PC-9 (cell line): ENCODE measurements around the gene STOX2. TPM values are rescaled to one million over a fixed set of nuclear protein-coding genes. Genes with fewer than 3 reads are reported as not detected.

Experiments used
- BruUV-seq: library from RNA; stranded (reverse); fragments of 400-500 nt; replicated peaks from 2 replicates; lab custom pipeline; 2021; lab: Mats Ljungman, UMichigan
- CTCF ChIA-PET: fragments of 300-600 bp; sonication (Branson Sonifier 250); formaldehyde crosslinking; loops from one replicate; lab custom pipeline; 2022; ENCODE audit warnings: antibody characterized with exemption; lab: Charles Lee
- POLR2A ChIA-PET: fragments of 300-600 bp; sonication (Branson Sonifier 250); formaldehyde crosslinking; loops from one replicate; lab custom pipeline; 2022; ENCODE audit warnings: antibody characterized with exemption; ENCODE audit not compliant: unreplicated experiment; lab: Charles Lee
- DNase-seq, 2 experiments: peaks; one replicate each; pipeline versions ENCODE4 v3.0.0 to v3.0.0-alpha.2; 2015 to 2022; ENCODE audit warnings: mixed read lengths in 1 of 2
- H2AFZ ChIP-seq: fragments of 200-600 bp; sonication (generic); 2 replicates; pipeline ENCODE4 v1.8.1; 2017; ENCODE audit warnings: antibody characterized with exemption
- H3F3A ChIP-seq: fragments of 200-600 bp; sonication (generic); 2 replicates; pipeline ENCODE4 v1.8.1; 2017; ENCODE audit warnings: antibody characterized with exemption, mild to moderate bottlenecking, low read depth; ENCODE audit not compliant: insufficient read depth
- H3K27ac ChIP-seq: fragments of 200-600 bp; sonication (generic); 2 replicates; pipeline ENCODE4 v1.6.1; 2016; ENCODE audit warnings: mixed run types
- H3K27me3 ChIP-seq: fragments of 200-600 bp; sonication (generic); 2 replicates; pipeline ENCODE4 v1.6.1; 2016; ENCODE audit warnings: low read depth, mixed run types; ENCODE audit not compliant: insufficient read depth
- H3K36me3 ChIP-seq: fragments of 200-600 bp; sonication (generic); 2 replicates; pipeline ENCODE4 v1.6.1; 2016; ENCODE audit warnings: low read depth, mixed run types
- H3K4me1 ChIP-seq: fragments of 200-600 bp; sonication (generic); replicated peaks from 2 replicates; pipeline ENCODE4 v1.6.1; 2016; ENCODE audit warnings: mixed run types; ENCODE audit not compliant: insufficient read depth
- H3K4me2 ChIP-seq: fragments of 200-600 bp; sonication (generic); 2 replicates; pipeline ENCODE4 v1.6.1; 2017; ENCODE audit warnings: mixed run types
- H3K4me3 ChIP-seq: fragments of 200-600 bp; sonication (generic); 2 replicates; pipeline ENCODE4 v1.6.1; 2016; ENCODE audit warnings: mixed run types
- H3K79me2 ChIP-seq: fragments of 200-600 bp; sonication (generic); 2 replicates; pipeline ENCODE4 v1.6.1; 2017; ENCODE audit warnings: low read depth, mixed run types
- H3K9me2 ChIP-seq: fragments of 200-600 bp; sonication (generic); 2 replicates; pipeline ENCODE4 v1.8.1; 2017; ENCODE audit warnings: mild to moderate bottlenecking; ENCODE audit not compliant: insufficient read depth
- H3K9me3 ChIP-seq: fragments of 200-600 bp; sonication (generic); 2 replicates; pipeline ENCODE4 v1.8.1; 2016; ENCODE audit warnings: low read depth; ENCODE audit not compliant: insufficient read depth
- H4K20me1 ChIP-seq: fragments of 200-600 bp; sonication (generic); 2 replicates; pipeline ENCODE4 v1.8.1; 2017; ENCODE audit not compliant: insufficient read depth
- CTCF ChIP-seq: fragments of 200-600 bp; sonication (generic); conservative IDR thresholded peaks from 2 replicates; pipeline ENCODE4 v1.6.1; 2017; ENCODE audit warnings: mixed run types, antibody characterized with exemption, mild to moderate bottlenecking, moderate library complexity
- EZH2 ChIP-seq: fragments of 200-600 bp; sonication (generic); IDR thresholded peaks from 2 replicates; pipeline ENCODE4 v1.8.0; 2017; ENCODE audit warnings: antibody characterized with exemption, low read depth
- intact Hi-C: fragments of 100-400 bp; cut with micrococcal nuclease; formaldehyde crosslinking; loops from one replicate; pipeline ENCODE4 v1.10.0; 2022; ENCODE audit not compliant: unreplicated experiment
- total RNA-seq: library from RNA; stranded (reverse); gene quantifications from 2 replicates; pipeline ENCODE4 v1.2.3, GENCODE V29; 2021

The STOX2 gene
- total RNA-seq, 1 experiment from 2014 or later = 4.5 TPM

DNA sequence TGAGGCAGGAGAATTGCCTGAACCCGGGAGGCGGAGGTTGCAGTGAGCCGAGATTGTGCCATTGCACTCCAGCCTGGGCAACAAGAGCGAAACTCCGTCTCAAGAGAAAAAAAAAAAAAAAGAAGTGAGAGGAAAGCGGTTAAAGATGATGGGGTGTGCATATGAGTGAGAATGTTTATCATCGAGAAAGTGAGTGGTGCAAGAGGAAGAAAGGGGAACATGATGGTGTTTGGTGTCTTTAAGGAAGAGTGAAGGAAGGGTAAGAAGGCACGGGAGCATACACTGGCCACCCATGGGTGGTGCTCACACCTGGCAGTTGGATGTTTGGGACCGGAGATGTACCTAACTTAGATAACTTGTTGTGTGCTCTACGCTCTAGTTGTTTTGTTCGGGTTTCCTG, 62.2 kb downstream of the STOX2 start:
- Histone ChIP-seq H3K36me3 (no peaks in the 10 kb centered on the region), H3K27ac (no peak overlapping the region), H3K27me3 (no peaks in the 10 kb centered on the region), H2AFZ (no peak overlapping the region), H3K4me2 (no peak overlapping the region), H3K9me2 (no peaks in the 10 kb centered on the region), H3K79me2 (no peaks in the 10 kb centered on the region), H3K4me1 (no peaks in the 10 kb centered on the region), H3K4me3 (no peak overlapping the region), H3K9me3 (no peaks in the 10 kb centered on the region), H3F3A (no peaks in the 10 kb centered on the region), H4K20me1 (no peaks in the 10 kb centered on the region)
- no peak for DNase-seq
- CTCF ChIA-PET = no interaction called here
- TF ChIP-seq CTCF (no peak), EZH2 (no peak)
- no TSS peak for BruUV-seq
- intact Hi-C loops = no loop called here
- POLR2A ChIA-PET = no interaction called here

DNA sequence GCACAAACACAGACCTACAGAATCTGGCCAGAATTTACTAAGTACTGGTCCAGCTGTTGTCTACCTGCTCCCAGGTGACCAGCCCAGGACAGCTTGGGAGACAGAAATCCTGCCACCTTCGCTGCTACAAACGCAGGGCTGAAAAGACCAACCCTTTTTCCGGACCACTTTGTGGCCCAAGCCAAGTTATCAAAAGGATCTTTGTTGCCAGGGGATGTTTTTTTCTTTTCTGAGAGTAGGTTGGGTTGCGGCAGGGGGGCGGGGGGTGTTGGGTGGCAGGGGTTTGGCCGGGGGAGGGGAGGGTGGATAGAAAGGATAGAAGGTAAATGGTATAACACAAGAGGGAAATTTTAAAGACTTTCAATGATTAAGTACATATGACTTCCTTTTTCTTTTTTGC, 63.4 kb downstream of the STOX2 start:
- POLR2A ChIA-PET = no interaction called here
- no TSS peak for BruUV-seq

DNA sequence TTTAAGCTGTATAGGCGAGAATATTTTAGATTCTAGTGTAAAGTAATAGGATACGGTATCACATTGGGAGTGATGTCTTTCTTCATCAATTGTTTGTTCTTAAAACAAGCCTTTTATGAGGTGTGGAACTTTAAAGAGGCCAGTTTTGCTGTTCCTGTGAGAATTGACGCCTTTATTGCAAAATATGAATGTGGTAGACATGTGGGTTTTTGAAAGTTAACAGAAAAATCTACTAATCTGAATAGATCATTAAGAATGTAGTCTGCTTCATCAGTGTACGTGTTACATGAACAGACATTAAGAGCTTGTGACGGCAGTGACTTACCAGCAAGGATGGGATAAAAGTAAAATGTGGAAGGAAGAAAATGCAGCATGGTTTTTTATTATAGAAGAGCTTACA, 63.8 kb downstream of the STOX2 start:
- DNase-seq = no peak
- no peaks in the 10 kb centered on the region for H4K20me1 ChIP-seq
- H3K27me3 ChIP-seq = no peaks in the 10 kb centered on the region
- H3K4me3 ChIP-seq = no peak overlapping the region
- no peak overlapping the region for H3K4me2 ChIP-seq
- ChIA-PET CTCF (no interaction called here), POLR2A (no interaction called here)
- TF ChIP-seq EZH2 = no peak
- TF ChIP-seq CTCF = no peak
- BruUV-seq = no TSS peak
- no peaks in the 10 kb centered on the region for H3K4me1 ChIP-seq
- H3F3A ChIP-seq = no peaks in the 10 kb centered on the region
- H3K27ac ChIP-seq = no peak overlapping the region
- no peaks in the 10 kb centered on the region for H3K36me3 ChIP-seq
- intact Hi-C loops = no loop called here
- no peaks in the 10 kb centered on the region for H3K79me2 ChIP-seq
- H3K9me2 ChIP-seq = no peaks in the 10 kb centered on the region
- H2AFZ ChIP-seq = no peak overlapping the region
- no peaks in the 10 kb centered on the region for H3K9me3 ChIP-seq

More for the DNA sequence above, 63.4 kb downstream of the STOX2 start:
- no peaks in the 10 kb centered on the region for H3K9me3 ChIP-seq
- intact Hi-C loops = no loop called here
- TF ChIP-seq CTCF (no peak), EZH2 (no peak)
- CTCF ChIA-PET = no interaction called here
- no peaks in the 10 kb centered on the region for H4K20me1 ChIP-seq
- H3K36me3 ChIP-seq = no peaks in the 10 kb centered on the region
- no peaks in the 10 kb centered on the region for H3F3A ChIP-seq
- no peaks in the 10 kb centered on the region for H3K27me3 ChIP-seq
- H3K79me2 ChIP-seq = no peaks in the 10 kb centered on the region
- H3K4me1 ChIP-seq = no peaks in the 10 kb centered on the region
- H3K4me3 ChIP-seq = no peak overlapping the region
- no peak overlapping the region for H2AFZ ChIP-seq
- H3K9me2 ChIP-seq = no peaks in the 10 kb centered on the region
- no peak overlapping the region for H3K4me2 ChIP-seq
- DNase-seq = no peak
- no peak overlapping the region for H3K27ac ChIP-seq
